ENCODE measurements around the gene NADK2. TPM values are rescaled to one million over a fixed set of nuclear protein-coding genes. Genes with fewer than 3 reads are reported as not detected.

NADK2 gene
- total RNA-seq, 4 donors from 2014 or later = 23.6 to 34.4 (median 27.8) TPM

DNA sequence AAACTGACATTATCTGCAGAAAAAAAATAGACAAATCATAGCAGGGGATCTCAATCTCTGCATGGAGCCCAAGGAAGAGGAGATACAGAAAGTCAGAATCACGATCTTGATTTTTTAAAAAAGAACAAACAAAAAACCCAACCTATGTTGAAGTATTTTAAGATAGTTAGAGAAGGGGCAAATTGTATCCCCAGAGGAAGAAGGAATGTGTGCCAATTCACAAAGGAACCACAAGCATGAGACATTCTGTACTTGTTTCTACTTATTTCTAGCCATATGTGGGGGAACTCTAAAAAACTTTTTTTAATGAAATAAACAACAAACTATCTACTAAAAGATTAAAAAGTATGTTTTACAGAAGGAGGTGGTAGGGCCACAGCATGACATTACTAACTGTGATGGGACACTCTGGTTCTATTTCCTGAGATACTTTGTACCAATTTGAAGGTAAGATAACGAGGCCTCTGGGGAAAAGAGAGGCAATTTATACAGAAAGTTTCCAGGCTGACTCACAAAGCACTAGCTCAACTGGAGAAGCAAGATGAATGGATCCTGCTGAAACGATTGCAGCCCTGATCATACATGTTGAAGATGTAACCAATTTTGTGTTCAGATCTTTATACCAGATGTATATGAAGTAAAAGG is 37.5 kb upstream of the NADK2 start:
- peaks cover 7 to 12% of the 10 kb centered on the region in 2 donors for H3K4me1 ChIP-seq

DNA sequence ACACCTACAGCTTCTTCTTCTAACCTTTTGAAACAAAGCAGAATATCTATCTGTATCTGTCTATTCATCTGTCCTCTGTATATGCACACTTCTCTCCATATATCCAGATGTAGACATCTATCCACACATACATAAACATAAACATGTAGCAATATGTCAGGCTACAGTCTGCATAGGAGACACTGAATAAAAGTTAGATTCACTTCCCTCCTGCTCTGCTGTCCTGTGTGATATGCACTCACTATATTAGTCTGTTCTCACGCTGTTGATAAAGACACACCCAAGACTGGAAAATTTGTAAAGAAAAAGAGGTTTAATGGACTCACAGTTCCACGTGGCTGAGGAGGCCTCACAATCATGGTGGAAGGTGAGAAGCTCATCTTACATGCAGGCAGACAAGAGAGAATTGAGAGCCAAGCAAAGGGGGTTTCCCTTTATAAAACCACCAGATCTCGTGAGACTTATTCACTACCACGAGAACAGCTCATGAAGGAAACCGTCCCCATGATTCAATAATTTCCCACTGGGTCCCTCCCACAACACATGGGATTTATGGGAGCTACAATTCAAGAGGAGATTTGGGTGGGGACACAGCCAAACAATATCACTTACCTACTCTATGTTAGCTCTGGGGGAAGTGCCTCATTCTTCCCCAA is 35.9 kb upstream of the NADK2 start:
- DNase-seq = no peak
- Histone ChIP-seq H3K4me3 (no peak overlapping the region), H3K4me1 (peaks cover 7 to 12% of the 10 kb centered on the region in 2 donors), H3K27ac (no peak overlapping the region), H3K9me3 (no peaks in the 10 kb centered on the region), H3K27me3 (no peaks in the 10 kb centered on the region), H3K36me3 (no peaks in the 10 kb centered on the region)
- in situ Hi-C loops (cut with MboI; ENCODE audit: low sequenced_read_pairs in 4 of 4) (no loop called here), intact Hi-C loops (cut with DNase I; ENCODE audit: low total_unique reads) (no loop called here)
- no peak for ATAC-seq
- TF ChIP-seq POLR2A (IDR thresholded peaks at IDR 0.05) = no peak
- TF ChIP-seq, protein P1, sequence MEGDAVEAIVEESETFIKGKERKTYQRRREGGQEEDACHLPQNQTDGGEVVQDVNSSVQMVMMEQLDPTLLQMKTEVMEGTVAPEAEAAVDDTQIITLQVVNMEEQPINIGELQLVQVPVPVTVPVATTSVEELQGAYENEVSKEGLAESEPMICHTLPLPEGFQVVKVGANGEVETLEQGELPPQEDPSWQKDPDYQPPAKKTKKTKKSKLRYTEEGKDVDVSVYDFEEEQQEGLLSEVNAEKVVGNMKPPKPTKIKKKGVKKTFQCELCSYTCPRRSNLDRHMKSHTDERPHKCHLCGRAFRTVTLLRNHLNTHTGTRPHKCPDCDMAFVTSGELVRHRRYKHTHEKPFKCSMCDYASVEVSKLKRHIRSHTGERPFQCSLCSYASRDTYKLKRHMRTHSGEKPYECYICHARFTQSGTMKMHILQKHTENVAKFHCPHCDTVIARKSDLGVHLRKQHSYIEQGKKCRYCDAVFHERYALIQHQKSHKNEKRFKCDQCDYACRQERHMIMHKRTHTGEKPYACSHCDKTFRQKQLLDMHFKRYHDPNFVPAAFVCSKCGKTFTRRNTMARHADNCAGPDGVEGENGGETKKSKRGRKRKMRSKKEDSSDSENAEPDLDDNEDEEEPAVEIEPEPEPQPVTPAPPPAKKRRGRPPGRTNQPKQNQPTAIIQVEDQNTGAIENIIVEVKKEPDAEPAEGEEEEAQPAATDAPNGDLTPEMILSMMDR (IDR thresholded peaks at IDR 0.05 in 4 of 5, conservative IDR thresholded peaks at IDR 0.05 in 1 of 5) = no peak

More for the DNA sequence above, 37.5 kb upstream of the NADK2 start:
- H3K27ac ChIP-seq = peak overlapping the region in 1 of 4 donors; percentile 5
- H3K9me3 ChIP-seq = no peaks in the 10 kb centered on the region
- intact Hi-C loops (cut with DNase I; ENCODE audit: low total_unique reads) = no loop called here
- ATAC-seq = no peak
- TF ChIP-seq, protein P1 (IDR thresholded peaks at IDR 0.05 in 4 of 5, conservative IDR thresholded peaks at IDR 0.05 in 1 of 5) = no peak
- TF ChIP-seq POLR2A (IDR thresholded peaks at IDR 0.05) = no peak
- no peak overlapping the region for H3K4me3 ChIP-seq
- no peak for DNase-seq
- in situ Hi-C loops (cut with MboI; ENCODE audit: low sequenced_read_pairs in 4 of 4) = no loop called here
- H3K36me3 ChIP-seq = no peaks in the 10 kb centered on the region
- H3K27me3 ChIP-seq = no peaks in the 10 kb centered on the region

DNA sequence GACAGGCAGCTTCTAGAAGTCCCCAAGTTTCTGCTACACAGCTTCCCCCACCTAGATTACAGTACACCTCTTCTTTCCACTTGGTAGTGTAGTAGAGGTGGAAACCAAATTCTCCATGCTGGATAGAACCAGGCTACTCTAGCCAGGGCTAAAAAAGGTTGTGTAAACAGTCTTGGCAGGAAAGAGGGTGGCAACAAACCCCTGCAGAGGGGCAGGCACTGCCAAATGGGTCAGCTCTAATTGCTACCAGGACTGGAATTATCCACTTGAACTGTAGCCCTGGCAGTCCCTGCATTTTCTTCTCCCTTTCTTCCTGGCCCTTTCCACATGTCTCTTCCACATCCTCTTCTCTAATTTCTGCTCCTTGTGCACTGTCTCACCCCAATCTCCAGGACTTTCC is 35.1 kb upstream of the NADK2 start:
- DNase-seq (peak; percentile 30 to 31), ATAC-seq (peak; percentile 71 to 89)
- intact Hi-C loops (cut with DNase I; ENCODE audit: low total_unique reads) = no loop called here

GRCh38 chr5:36273809-36274526 is 32.2 kb upstream of the NADK2 start:
- no peaks in the 10 kb centered on the region for H3K36me3 ChIP-seq
- no peak for DNase-seq
- no peak for ATAC-seq
- TF ChIP-seq POLR2A (IDR thresholded peaks at IDR 0.05) = no peak
- TF ChIP-seq, protein P1 (IDR thresholded peaks at IDR 0.05 in 4 of 5, conservative IDR thresholded peaks at IDR 0.05 in 1 of 5) = no peak
- H3K4me1 ChIP-seq = peaks cover 7 to 12% of the 10 kb centered on the region in 2 donors
- H3K4me3 ChIP-seq = no peak overlapping the region
- no peaks in the 10 kb centered on the region for H3K9me3 ChIP-seq
- in situ Hi-C loops (cut with MboI; ENCODE audit: low sequenced_read_pairs in 4 of 4) = loop anchor here in 2 of 4 donors (25.0 kb wide), 2 partner anchors 238 to 413 kb away; no protein-coding TSS in a partner anchor
- intact Hi-C loops (cut with DNase I; ENCODE audit: low total_unique reads) = no loop called here
- no peaks in the 10 kb centered on the region for H3K27me3 ChIP-seq
- peak overlapping the region in 1 of 4 donors; percentile 15 for H3K27ac ChIP-seq

More for the DNA sequence above, 35.1 kb upstream of the NADK2 start:
- no peak overlapping the region for H3K4me3 ChIP-seq
- peak overlapping the region in 1 of 4 donors; percentile 13 for H3K27ac ChIP-seq
- TF ChIP-seq POLR2A (IDR thresholded peaks at IDR 0.05) = no peak
- TF ChIP-seq, protein P1 (IDR thresholded peaks at IDR 0.05 in 4 of 5, conservative IDR thresholded peaks at IDR 0.05 in 1 of 5) = no peak
- in situ Hi-C loops (cut with MboI; ENCODE audit: low sequenced_read_pairs in 4 of 4) = no loop called here
- H3K9me3 ChIP-seq = no peaks in the 10 kb centered on the region
- H3K4me1 ChIP-seq = peaks cover 7 to 12% of the 10 kb centered on the region in 2 donors
- no peaks in the 10 kb centered on the region for H3K36me3 ChIP-seq
- H3K27me3 ChIP-seq = no peaks in the 10 kb centered on the region

Measured in gastrocnemius medialis (tissue), 4 donors.